HepG2 (cell line): ENCODE measurements around the gene PLSCR5. TPM values are rescaled to one million over a fixed set of nuclear protein-coding genes. Genes with fewer than 3 reads are reported as not detected.

Source experiments
- AHDC1 ChIP-seq: sonication (generic); formaldehyde crosslinking; IDR thresholded peaks from 2 replicates; pipeline ENCODE4 v1.5.1; 2020; ENCODE audit warnings: mild to moderate bottlenecking, missing genetic modification reagents, borderline replicate concordance
- CCDC6 ChIP-seq: sonication (generic); formaldehyde crosslinking; IDR thresholded peaks from 2 replicates; pipeline ENCODE4 v1.8.1; 2022; ENCODE audit warnings: mild to moderate bottlenecking, missing genetic modification reagents, moderate library complexity
- DZIP1 ChIP-seq: sonication (generic); formaldehyde crosslinking; IDR thresholded peaks from 2 replicates; pipeline ENCODE4 v1.5.0; 2020; ENCODE audit warnings: mild to moderate bottlenecking, missing genetic modification reagents
- NFYC ChIP-seq: IDR thresholded peaks from 2 replicates; pipeline ENCODE4 v1.6.1; 2016; ENCODE audit warnings: missing genetic modification reagents, missing compliant biosample characterization
- NPAS2 ChIP-seq: sonication (generic); formaldehyde crosslinking; IDR thresholded peaks from 2 replicates; pipeline ENCODE4 v1.8.0; 2022; ENCODE audit warnings: mild to moderate bottlenecking, missing genetic modification reagents, borderline replicate concordance
- PHF21A ChIP-seq: sonication (generic); formaldehyde crosslinking; IDR thresholded peaks from 2 replicates; pipeline ENCODE4 v1.5.0; 2020; ENCODE audit warnings: mild to moderate bottlenecking, missing genetic modification reagents
- SNAI1 ChIP-seq: sonication (generic); formaldehyde crosslinking; IDR thresholded peaks from 2 replicates; pipeline ENCODE4 v1.5.0; 2020; ENCODE audit warnings: mild to moderate bottlenecking, missing genetic modification reagents, borderline replicate concordance
- THAP8 ChIP-seq: sonication (generic); formaldehyde crosslinking; IDR thresholded peaks from 2 replicates; pipeline ENCODE4 v1.5.1; 2020; ENCODE audit warnings: missing genetic modification reagents, mild to moderate bottlenecking, borderline replicate concordance
- ZBTB4 ChIP-seq: sonication (generic); formaldehyde crosslinking; IDR thresholded peaks from 2 replicates; pipeline ENCODE4 v1.4.0; 2020; ENCODE audit warnings: missing genetic modification reagents, mild to moderate bottlenecking, borderline replicate concordance
- ZMAT5 ChIP-seq: sonication (generic); formaldehyde crosslinking; IDR thresholded peaks from 2 replicates; pipeline ENCODE4 v1.5.0; 2020; ENCODE audit warnings: mild to moderate bottlenecking, low read depth, missing genetic modification reagents, borderline replicate concordance
- ZNF230 ChIP-seq: sonication (generic); formaldehyde crosslinking; IDR thresholded peaks from 2 replicates; pipeline ENCODE4 v1.4.0; 2020; ENCODE audit warnings: mild to moderate bottlenecking, missing genetic modification reagents
- ZNF276 ChIP-seq: sonication (generic); formaldehyde crosslinking; IDR thresholded peaks from 2 replicates; pipeline ENCODE4 v1.4.0; 2020; ENCODE audit warnings: mild to moderate bottlenecking, low read depth, missing genetic modification reagents
- ZNF75D ChIP-seq: sonication (generic); formaldehyde crosslinking; IDR thresholded peaks from 2 replicates; pipeline ENCODE4 v1.8.1; 2023; ENCODE audit warnings: missing genetic modification reagents, mild to moderate bottlenecking, borderline replicate concordance
- ZNF850 ChIP-seq: sonication (generic); formaldehyde crosslinking; conservative IDR thresholded peaks from 2 replicates; pipeline ENCODE4 v1.9.0; 2021; ENCODE audit warnings: mild to moderate bottlenecking, missing genetic modification reagents
- polyA plus RNA-seq, 8 experiments: library from polyadenylated mRNA; depleted of rRNA in 3 of 8; stranded (reverse) in 7 of 8; unstranded in 1 of 8; fragments of >200 nt; fragmentation: Illumina TruSeq in 4 of 8; extraction: Trizol in 4 of 8; gene quantifications; 2 replicates each; pipeline versions ENCODE4 v1.2.1 to v1.2.3, GENCODE V29; 2011 to 2016; ENCODE audit warnings: low read depth in 4 of 8, missing spikeins in 1 of 8, mixed read lengths in 1 of 8; ENCODE audit not compliant: insufficient read depth in 1 of 8
- total RNA-seq, 5 experiments: library from RNA; depleted of rRNA; stranded (reverse); fragments of >200 nt; fragmentation: Illumina TruSeq; extraction: Trizol; gene quantifications; 2 replicates each; pipeline ENCODE4 v1.2.3, GENCODE V29; 2016; ENCODE audit warnings: low read depth in 1 of 5

The PLSCR5 gene
- total and polyA plus RNA-seq, 2 of the 13 experiments (the other 11 are each of a cell fraction or from before 2014, with no cell fraction given): 0.50 TPM; not detected in 1

- TF ChIP-seq THAP8 (CRISPR knock-in tag): no peak
- TF ChIP-seq NPAS2 (CRISPR knock-in tag): no peak
- TF ChIP-seq ZNF230 (CRISPR knock-in tag): no peak
- no peak for TF ChIP-seq ZBTB4 (CRISPR knock-in tag)
- TF ChIP-seq SNAI1 (CRISPR knock-in tag): no peak
- no peak for TF ChIP-seq CCDC6
- TF ChIP-seq AHDC1: peak; percentile 90; the same call in 1 of the 2 replicates
- TF ChIP-seq DZIP1: no peak
- no peak for TF ChIP-seq ZNF850 (CRISPR knock-in tag)
- TF ChIP-seq ZNF276 (CRISPR knock-in tag): no peak
- TF ChIP-seq PHF21A (CRISPR knock-in tag): no peak; the same call in 1 of the 2 replicates
- TF ChIP-seq NFYC (CRISPR knock-in tag): no peak
- no peak for TF ChIP-seq ZMAT5 (CRISPR knock-in tag)
- TF ChIP-seq ZNF75D (CRISPR knock-in tag): no peak
Measured at GRCh38 chr3:146581080-146581601, 24.0 kb downstream of the PLSCR5 start (continued).
